TTC549 (cell line): ENCODE measurements around the gene REL.

Source experiments
- FAIRE-seq: peaks from 2 replicates; lab custom pipeline; 2012; peaks lifted over from hg19 to GRCh38; lab: Jason Lieb, UNC

The REL gene

GRCh38 chr2:60966507-60967405 is 85.4 kb downstream of the REL start:
- no peak for FAIRE-seq

- FAIRE-seq = no peak
These were observed 91.7 kb downstream of the REL start for GRCh38 chr2:60972889-60973656.

- FAIRE-seq = no peak
These were observed 92.3 kb downstream of the REL start for GRCh38 chr2:60973705-60974104.

GRCh38 chr2:60974652-60975051 is 93.3 kb downstream of the REL start:
- no peak for FAIRE-seq
